Lung (tissue), 12 donors: ENCODE data around the gene SYNE3. TPM values are rescaled to one million over a fixed set of nuclear protein-coding genes. Genes with fewer than 3 reads are reported as not detected.
A peak's percentile ranks its signal among the peaks of the same experiment; 100 is the strongest.

Experiments
- ATAC-seq: fragments of 200-7000 bp; cut with Tn5 transposase; one replicate; pipeline ENCODE4 v1.9.1; 2020; ENCODE audit warnings: moderate number of reproducible peaks; ENCODE audit not compliant: insufficient read depth, low FRiP score
- DNase-seq, 3 donors: peaks; one replicate each; pipeline ENCODE4 v3.0.0-alpha.2; 2013 to 2017
- H3K27ac ChIP-seq, 2 donors: one replicate each; pipeline ENCODE4 v1.5.1; 2013; ENCODE audit warnings: mild to moderate bottlenecking in 2 of 2, moderate library complexity in 2 of 2, control low read depth in 1 of 2, inconsistent platforms in 1 of 2, low read depth in 1 of 2, low read length in 1 of 2
- H3K27me3 ChIP-seq, 3 donors: one replicate each; pipeline ENCODE4 v1.5.1; 2013; ENCODE audit warnings: low read length in 2 of 3; ENCODE audit not compliant: control insufficient read depth in 3 of 3, insufficient read depth in 3 of 3
- H3K36me3 ChIP-seq, 4 donors: one replicate each; pipeline ENCODE4 v1.5.1; 2013; ENCODE audit warnings: low read length in 4 of 4, mild to moderate bottlenecking in 1 of 4, moderate library complexity in 1 of 4; ENCODE audit not compliant: control insufficient read depth in 4 of 4, insufficient read depth in 4 of 4
- H3K4me1 ChIP-seq, 5 donors: one replicate each; pipeline ENCODE4 v1.5.1; 2013; ENCODE audit warnings: low read length in 5 of 5, mild to moderate bottlenecking in 2 of 5, moderate library complexity in 1 of 5; ENCODE audit not compliant: control insufficient read depth in 5 of 5, insufficient read depth in 5 of 5
- H3K4me3 ChIP-seq: one replicate; pipeline ENCODE4 v1.5.1; 2013; ENCODE audit warnings: mild to moderate bottlenecking, control low read depth, moderate library complexity
- H3K9ac ChIP-seq, 2 donors: one replicate each; pipeline ENCODE4 v1.5.1; 2013; ENCODE audit warnings: low read length in 2 of 2, control low read depth in 1 of 2; ENCODE audit not compliant: insufficient read depth in 1 of 2
- H3K9me3 ChIP-seq, 4 donors: one replicate each; pipeline ENCODE4 v1.5.1; 2013; ENCODE audit warnings: low read length in 3 of 4, mild to moderate bottlenecking in 1 of 4, moderate library complexity in 1 of 4; ENCODE audit not compliant: control insufficient read depth in 4 of 4, insufficient read depth in 3 of 4
- CTCF ChIP-seq: IDR thresholded peaks from 2 replicates; pipeline ENCODE4 v1.5.1; 2012; ENCODE audit warnings: mild to moderate bottlenecking; ENCODE audit errors: control extremely low read depth, extremely low read depth
- WGBS, 2 donors: extraction: QIAGEN DNeasy Blood & Tissue Kit; methylation state at CpG; one replicate each; pipeline ENCODE4 v1.1.7; 2013; 5-methylcytosine and 5-hydroxymethylcytosine counted together
- polyA plus RNA-seq, 2 donors: library from polyadenylated mRNA; stranded (reverse); fragments of 200-250 nt; gene quantifications; one replicate each; pipeline ENCODE4 v1.2.1, GENCODE V29; 2013
- total RNA-seq, 2 donors: library from RNA; depleted of rRNA in 1 of 2; stranded (reverse); fragments of >200 nt in 1 of 2; gene quantifications; one replicate each; pipeline ENCODE4 v1.2.1, GENCODE V29; 2014 to 2021
- donor health status: control.
- donor health status: control.
- donor health status: Bipolar disorder and iron deficiency.
- donor health status: healthy.
- donor health status: DM: yes; HTN: yes; CAD: no.

SYNE3 gene
- total and polyA plus RNA-seq, 4 donors, result 2.7 to 30.5 (median 6.1) TPM

DNA sequence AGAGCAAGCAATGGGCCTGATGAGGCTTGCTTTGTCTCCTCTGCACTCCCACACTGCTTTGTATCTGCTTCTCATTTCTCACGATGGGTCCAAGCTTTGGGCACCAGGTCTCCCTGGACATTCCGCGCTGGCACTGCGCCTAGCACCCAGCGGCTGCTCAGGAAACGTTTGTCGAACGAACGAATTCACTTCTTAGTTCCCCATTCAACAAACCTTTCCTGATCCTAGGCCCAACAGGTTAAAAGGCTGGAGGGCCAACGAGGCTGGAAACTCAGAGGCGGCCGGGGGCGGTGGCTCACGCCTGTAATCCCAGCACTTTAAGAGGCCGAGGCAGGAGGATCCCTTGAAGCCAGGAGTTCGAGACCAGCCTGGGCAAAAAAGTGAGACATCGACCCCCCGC lies 17.4 kb upstream of the SYNE3 start:
- Histone ChIP-seq H3K4me3 (peak overlapping the region; percentile 81), H3K27ac (peak overlapping the region; percentile 78 to 91), H3K27me3 (no peaks in the 10 kb centered on the region), H3K9ac (peak overlapping the region; percentile 71 to 73), H3K9me3 (no peaks in the 10 kb centered on the region), H3K36me3 (peaks cover 0 to 4% (median 1%) of the 10 kb centered on the region in 4 donors), H3K4me1 (peaks cover 11 to 56% (median 31%) of the 10 kb centered on the region in 5 donors)
- DNase-seq (peak in 1 of 3 donors; percentile 13), ATAC-seq (no peak)
- TF ChIP-seq CTCF, result no peak
- WGBS, 2 donors, result 0 to 1% methylated on average over 18 of the region's 18 CpGs

DNA sequence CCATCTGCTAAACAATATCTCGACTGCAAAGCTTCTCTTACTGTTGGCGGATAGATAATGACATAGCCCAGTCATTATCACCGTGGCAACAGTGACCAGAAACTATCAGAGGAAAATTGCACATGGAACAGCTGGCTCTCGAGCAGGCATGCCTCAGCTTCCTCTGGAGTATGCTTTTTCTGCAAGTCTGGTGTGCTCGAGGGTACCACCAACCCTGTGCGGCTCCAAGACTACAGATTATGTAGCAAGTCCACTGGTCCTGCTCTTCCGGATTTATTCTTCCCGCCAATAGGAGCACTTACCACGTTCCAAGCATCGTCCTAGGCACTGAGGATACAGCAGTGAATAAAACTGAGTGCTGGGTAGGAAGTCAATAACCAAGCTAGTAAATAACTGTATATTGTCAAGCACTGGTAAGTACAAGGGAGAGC lies 17.0 kb upstream of the SYNE3 start:
- Histone ChIP-seq H3K9ac (peak overlapping the region; percentile 71 to 73), H3K4me1 (peaks cover 11 to 56% (median 31%) of the 10 kb centered on the region in 5 donors), H3K9me3 (no peaks in the 10 kb centered on the region), H3K27ac (peak overlapping the region; percentile 78 to 91), H3K4me3 (peak overlapping the region; percentile 81), H3K27me3 (no peaks in the 10 kb centered on the region), H3K36me3 (peaks cover 0 to 4% (median 1%) of the 10 kb centered on the region in 4 donors)
- DNase-seq (peak; percentile 43 to 82 (median 79)), ATAC-seq (no peak)
- no peak for TF ChIP-seq CTCF
- 8% methylated on average over 10 of the region's 10 CpGs for WGBS, 2 donors

DNA sequence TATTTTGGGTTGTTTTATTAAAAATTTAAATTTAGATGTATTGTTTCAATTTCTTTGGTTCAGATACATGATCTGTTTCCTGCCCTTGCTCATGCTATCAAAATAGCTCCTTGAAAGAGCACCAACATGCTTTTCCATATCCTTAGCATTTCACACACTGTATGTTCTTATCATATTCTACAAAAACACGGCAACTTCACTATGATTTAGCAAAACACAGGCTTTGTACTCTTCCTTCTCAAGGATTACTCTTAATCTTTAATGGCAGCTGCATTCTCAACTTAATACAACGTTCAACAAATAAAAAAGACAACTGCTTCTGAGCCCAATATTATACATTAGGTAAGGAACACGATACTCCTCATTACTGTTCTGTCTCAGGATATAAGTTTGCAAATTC lies 15.5 kb upstream of the SYNE3 start:
- Histone ChIP-seq H3K27ac (no peak overlapping the region), H3K4me3 (no peak overlapping the region), H3K4me1 (peaks cover 11 to 49% (median 28%) of the 10 kb centered on the region in 5 donors), H3K36me3 (peaks cover 0 to 4% (median 1%) of the 10 kb centered on the region in 4 donors), H3K9me3 (no peaks in the 10 kb centered on the region), H3K9ac (peak overlapping the region in 1 of 2 donors; percentile 71), H3K27me3 (no peaks in the 10 kb centered on the region)
- DNase-seq, result no peak
- no peak for ATAC-seq
- no peak for TF ChIP-seq CTCF
- WGBS, 2 donors, result 55 to 61% methylated on average over 3 of the region's 3 CpGs

DNA sequence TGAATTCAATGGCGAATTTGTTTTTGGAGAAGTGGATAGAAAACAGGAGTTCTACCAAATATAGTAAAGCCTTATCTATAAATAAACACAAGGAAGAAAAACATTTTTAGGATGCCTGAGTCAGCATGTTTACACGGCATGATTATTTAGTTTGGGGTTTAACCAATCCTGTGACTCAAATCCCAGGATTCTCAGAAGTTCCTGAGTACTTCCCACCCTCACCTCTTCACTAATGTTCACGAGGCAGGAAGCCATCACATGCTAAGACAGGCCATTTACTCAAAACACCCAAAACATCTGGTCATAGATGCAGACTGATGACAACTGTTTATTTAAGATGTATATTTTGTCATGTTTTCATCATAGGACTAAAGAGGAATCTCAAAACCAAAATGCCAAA lies 15.0 kb upstream of the SYNE3 start:
- H3K27ac ChIP-seq, result no peak overlapping the region
- H3K4me3 ChIP-seq, result no peak overlapping the region
- ATAC-seq, result no peak

More for the DNA sequence above, 15.0 kb upstream of the SYNE3 start:
- 25 to 48% methylated on average over 3 of the region's 3 CpGs for WGBS, 2 donors
- H3K9ac ChIP-seq, result peak overlapping the region in 1 of 2 donors; percentile 71
- peaks cover 13 to 49% (median 23%) of the 10 kb centered on the region in 5 donors for H3K4me1 ChIP-seq
- DNase-seq, result peak in 2 of 3 donors; percentile 39 to 44
- no peaks in the 10 kb centered on the region for H3K27me3 ChIP-seq
- H3K36me3 ChIP-seq, result peaks cover 0 to 4% (median 1%) of the 10 kb centered on the region in 4 donors
- no peaks in the 10 kb centered on the region for H3K9me3 ChIP-seq
- TF ChIP-seq CTCF, result no peak
